Cardiac muscle cell (in vitro differentiated cells and primary cell): Measurements from ENCODE around the gene ANGEL2. TPM values are rescaled to one million over a fixed set of nuclear protein-coding genes. Genes with fewer than 3 reads are reported as not detected.

Source experiments
- DNase-seq, 2 donors: peaks; one replicate each; pipeline versions ENCODE4 v3.0.0 to v3.0.0-alpha.2; 2010 to 2017; ENCODE audit warnings: low read depth in 1 of 2, low spot score in 1 of 2
- H3K27ac ChIP-seq: fragments of 200-600 bp; sonication (generic); 2 replicates; pipeline ENCODE4 v1.5.1; 2016
- H3K27me3 ChIP-seq: fragments of 200-600 bp; sonication (generic); 2 replicates; pipeline ENCODE4 v1.6.0; 2016; ENCODE audit warnings: control low read depth
- H3K36me3 ChIP-seq: fragments of 200-600 bp; sonication (generic); 2 replicates; pipeline ENCODE4 v1.5.1; 2016; ENCODE audit warnings: control low read depth
- H3K4me1 ChIP-seq: fragments of 200-600 bp; sonication (generic); 2 replicates; pipeline ENCODE4 v1.8.1; 2017; ENCODE audit warnings: low read depth, mild to moderate bottlenecking, mixed run types
- H3K4me3 ChIP-seq: fragments of 200-600 bp; sonication (generic); 2 replicates; pipeline ENCODE4 v1.5.1; 2016; ENCODE audit warnings: mild to moderate bottlenecking
- H3K9me3 ChIP-seq: fragments of 200-600 bp; sonication (generic); 2 replicates; pipeline ENCODE4 v1.5.1; 2017; ENCODE audit warnings: low read depth, mild to moderate bottlenecking, control low read depth
- polyA plus RNA-seq: library from polyadenylated mRNA; unstranded; fragments of >200 nt; fragmentation: Nextera tagmentation; extraction: Ambion mirVana; gene quantifications from 2 replicates; pipeline ENCODE4 v1.2.1, GENCODE V29; 2016
- total RNA-seq: library from RNA; depleted of rRNA; stranded (reverse); fragments of >200 nt; gene quantifications from 2 replicates; pipeline ENCODE4 v1.2.3, GENCODE V29; 2016
- TF ChIP-seq, protein P1 (sequence below): IDR thresholded peaks from 2 replicates; pipeline ENCODE4 v1.5.1; 2012; ENCODE audit warnings: low read depth, mild to moderate bottlenecking, low read length

ANGEL2 gene
- total and polyA plus RNA-seq, 2 experiments from 2014 or later = 25.1 to 41.2 TPM

DNA sequence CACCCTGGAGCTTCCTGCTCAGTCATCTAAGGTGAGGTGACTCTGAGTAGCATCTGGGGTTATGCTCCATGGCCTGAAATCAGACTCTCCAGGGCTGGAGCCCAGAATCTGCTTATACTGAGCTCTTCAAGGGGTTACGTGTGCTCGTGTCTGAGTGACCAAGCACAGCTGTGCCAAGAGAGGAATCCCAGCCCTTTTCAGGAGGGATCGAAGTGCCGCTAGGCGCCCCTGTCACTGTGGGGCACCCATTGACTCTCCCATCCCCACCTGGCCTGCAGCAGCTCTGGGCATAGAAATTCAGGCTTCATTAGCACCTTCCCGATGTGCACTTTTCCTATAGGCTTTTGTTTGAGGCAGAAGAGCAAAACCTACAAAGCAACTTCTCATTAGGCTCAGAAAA, 51.6 kb downstream of the ANGEL2 start:
- no peaks in the 10 kb centered on the region for H3K9me3 ChIP-seq
- TF ChIP-seq, protein P1, sequence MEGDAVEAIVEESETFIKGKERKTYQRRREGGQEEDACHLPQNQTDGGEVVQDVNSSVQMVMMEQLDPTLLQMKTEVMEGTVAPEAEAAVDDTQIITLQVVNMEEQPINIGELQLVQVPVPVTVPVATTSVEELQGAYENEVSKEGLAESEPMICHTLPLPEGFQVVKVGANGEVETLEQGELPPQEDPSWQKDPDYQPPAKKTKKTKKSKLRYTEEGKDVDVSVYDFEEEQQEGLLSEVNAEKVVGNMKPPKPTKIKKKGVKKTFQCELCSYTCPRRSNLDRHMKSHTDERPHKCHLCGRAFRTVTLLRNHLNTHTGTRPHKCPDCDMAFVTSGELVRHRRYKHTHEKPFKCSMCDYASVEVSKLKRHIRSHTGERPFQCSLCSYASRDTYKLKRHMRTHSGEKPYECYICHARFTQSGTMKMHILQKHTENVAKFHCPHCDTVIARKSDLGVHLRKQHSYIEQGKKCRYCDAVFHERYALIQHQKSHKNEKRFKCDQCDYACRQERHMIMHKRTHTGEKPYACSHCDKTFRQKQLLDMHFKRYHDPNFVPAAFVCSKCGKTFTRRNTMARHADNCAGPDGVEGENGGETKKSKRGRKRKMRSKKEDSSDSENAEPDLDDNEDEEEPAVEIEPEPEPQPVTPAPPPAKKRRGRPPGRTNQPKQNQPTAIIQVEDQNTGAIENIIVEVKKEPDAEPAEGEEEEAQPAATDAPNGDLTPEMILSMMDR = no peak
- H3K36me3 ChIP-seq = no peaks in the 10 kb centered on the region
- H3K4me3 ChIP-seq = no peak overlapping the region
- no peaks in the 10 kb centered on the region for H3K4me1 ChIP-seq
- H3K27me3 ChIP-seq = no peaks in the 10 kb centered on the region
- no peak for DNase-seq
- H3K27ac ChIP-seq = no peak overlapping the region

DNA sequence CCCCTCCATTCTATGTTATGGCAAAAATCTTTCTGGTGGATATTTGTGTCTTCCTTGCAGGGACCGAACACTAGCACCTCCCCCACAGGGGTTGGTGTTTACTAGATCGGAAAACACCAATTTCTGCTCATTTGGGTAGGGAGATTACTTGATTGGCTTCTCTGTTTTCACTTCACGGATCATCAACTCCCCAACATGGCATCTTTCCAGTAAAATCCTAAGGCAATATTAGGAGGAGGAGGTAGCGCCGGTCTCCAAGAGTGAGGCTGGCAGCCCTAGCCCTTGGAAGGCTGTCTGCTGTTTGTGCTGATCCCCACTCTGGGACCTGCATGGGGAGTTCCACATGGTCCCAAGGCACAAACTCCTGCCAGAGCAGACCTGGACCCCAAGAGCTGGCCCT, 53.2 kb downstream of the ANGEL2 start:
- Histone ChIP-seq H3K4me1 (no peaks in the 10 kb centered on the region), H3K9me3 (no peaks in the 10 kb centered on the region), H3K27ac (no peak overlapping the region), H3K4me3 (no peak overlapping the region), H3K27me3 (no peaks in the 10 kb centered on the region), H3K36me3 (no peaks in the 10 kb centered on the region)
- DNase-seq = no peak
- TF ChIP-seq, protein P1 = no peak

DNA sequence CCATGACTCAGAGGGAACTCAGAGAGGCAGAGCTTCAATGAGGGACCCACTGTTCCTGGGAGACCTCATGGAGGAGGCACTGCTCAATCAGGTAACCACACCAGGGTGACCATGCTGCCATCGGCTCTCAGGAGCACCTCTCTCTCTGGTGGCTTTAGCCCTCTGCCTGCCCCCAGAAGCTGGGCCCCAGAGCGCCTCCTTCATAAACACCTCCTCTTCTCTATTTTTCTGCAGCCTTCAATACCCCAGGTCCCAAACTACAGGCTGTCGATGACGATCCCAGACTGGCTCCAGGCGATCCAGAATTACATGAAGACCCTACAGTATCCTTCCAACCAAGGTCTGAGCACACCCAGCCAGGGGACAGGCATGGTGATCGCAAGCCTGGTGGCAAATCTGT, 54.7 kb downstream of the ANGEL2 start:
- Histone ChIP-seq H3K4me3 (no peak overlapping the region), H3K27ac (no peak overlapping the region), H3K9me3 (no peaks in the 10 kb centered on the region), H3K4me1 (no peaks in the 10 kb centered on the region), H3K27me3 (no peaks in the 10 kb centered on the region), H3K36me3 (no peaks in the 10 kb centered on the region)
- TF ChIP-seq, protein P1 = no peak
- no peak for DNase-seq

DNA sequence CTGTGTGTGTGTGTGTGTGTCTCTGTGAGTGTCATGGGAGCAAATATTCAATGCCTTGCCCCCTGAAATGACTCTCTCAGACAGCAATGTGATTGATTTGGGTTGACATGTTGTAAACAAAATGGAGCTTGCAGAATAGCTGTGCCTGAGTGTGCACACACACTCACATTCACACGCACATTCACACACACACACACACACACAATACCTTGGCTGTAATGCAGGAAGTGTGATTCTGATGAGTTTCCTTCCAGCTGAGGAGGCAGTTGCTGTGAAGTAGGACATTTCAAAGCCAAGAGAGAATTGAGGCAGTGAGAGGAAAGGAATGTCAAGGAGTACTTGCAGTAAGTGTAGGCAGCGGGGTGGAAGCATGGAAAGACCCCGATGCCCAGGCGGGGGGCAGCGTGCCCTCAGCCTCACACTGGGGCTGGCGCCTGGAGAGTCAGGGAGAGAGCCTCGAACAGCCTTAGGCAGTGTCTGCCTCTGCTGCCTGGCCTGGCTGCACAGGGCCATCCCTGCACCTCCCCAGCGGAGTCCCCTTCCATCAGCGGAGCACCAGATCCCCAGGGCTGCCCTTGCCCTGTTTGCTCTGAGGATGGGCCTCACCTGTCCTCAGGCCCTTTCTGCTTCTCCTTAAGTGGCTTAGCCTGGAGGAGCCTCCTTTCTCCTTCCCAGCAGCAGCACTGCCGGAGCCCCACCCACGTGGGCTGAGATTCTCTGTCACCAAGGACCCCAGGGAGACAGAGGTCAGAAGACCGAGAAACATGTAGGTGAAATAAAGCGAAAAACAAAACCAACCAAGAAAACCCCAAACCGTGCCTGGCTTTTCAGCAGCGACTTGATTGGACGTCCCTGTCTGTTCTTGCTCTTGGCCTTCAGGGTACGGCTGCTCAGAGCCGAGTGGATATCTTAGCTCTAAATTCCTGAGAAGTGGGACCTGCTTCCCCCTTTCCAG, 56.1 kb downstream of the ANGEL2 start:
- Histone ChIP-seq H3K4me3 (no peak overlapping the region), H3K27ac (no peak overlapping the region), H3K4me1 (no peaks in the 10 kb centered on the region), H3K9me3 (no peaks in the 10 kb centered on the region), H3K36me3 (no peaks in the 10 kb centered on the region), H3K27me3 (no peaks in the 10 kb centered on the region)
- TF ChIP-seq, protein P1 = no peak
- no peak for DNase-seq

DNA sequence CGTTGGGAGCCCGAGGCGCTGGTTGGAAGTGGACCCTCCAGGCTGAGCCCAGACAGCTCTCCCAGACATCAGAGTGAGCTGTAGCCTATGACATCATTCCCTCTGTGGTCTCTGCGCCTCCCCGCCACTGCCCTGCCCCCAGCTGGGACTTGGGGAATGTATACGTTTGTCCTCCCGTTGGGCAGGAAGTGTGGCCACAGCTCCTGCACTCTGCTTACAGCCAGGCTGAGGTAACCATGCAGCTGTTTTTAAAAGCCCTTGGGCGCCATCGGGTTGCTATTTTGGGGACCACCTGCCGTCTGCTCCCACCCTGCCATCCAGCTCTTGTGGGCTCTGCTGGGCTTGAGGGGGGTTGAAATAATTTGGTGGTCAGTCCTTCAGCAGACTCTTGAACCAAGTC, 57.5 kb downstream of the ANGEL2 start:
- H3K4me3 ChIP-seq = no peak overlapping the region
- no peaks in the 10 kb centered on the region for H3K4me1 ChIP-seq
- H3K27me3 ChIP-seq = no peaks in the 10 kb centered on the region
- H3K9me3 ChIP-seq = no peaks in the 10 kb centered on the region
- H3K27ac ChIP-seq = no peak overlapping the region
- H3K36me3 ChIP-seq = no peaks in the 10 kb centered on the region
- TF ChIP-seq, protein P1 = no peak
- peak in 1 of 2 donors; percentile 69 for DNase-seq
